B cell (primary cell): ENCODE data around the gene LRCH1. TPM values are rescaled to one million over a fixed set of nuclear protein-coding genes. Genes with fewer than 3 reads are reported as not detected.

Source experiments
- ATAC-seq: fragments of 200-7000 bp; cut with Tn5 transposase; one replicate; pipeline ENCODE4 v1.10.0; 2021; ENCODE audit warnings: low read depth, mild to moderate bottlenecking, moderate number of reproducible peaks, moderate library complexity
- CTCF ChIA-PET: fragments of 350-600 bp; sonication (Branson Sonifier 250); formaldehyde crosslinking; loops from one replicate; lab custom pipeline; 2021; ENCODE audit warnings: antibody characterized with exemption, inconsistent platforms; lab: Charles Lee
- POLR2A ChIA-PET: fragments of 350-600 bp; sonication (Branson Sonifier 250); formaldehyde crosslinking; loops from one replicate; lab custom pipeline; 2021; ENCODE audit warnings: antibody characterized with exemption; lab: Charles Lee
- DNase-seq: peaks from one replicate; pipeline ENCODE4 v3.0.0; 2013
- H2AFZ ChIP-seq: 2 replicates; pipeline ENCODE4 v1.6.1; 2012; ENCODE audit warnings: mild to moderate bottlenecking, low read depth, low read length; ENCODE audit not compliant: insufficient read depth, poor library complexity, severe bottlenecking
- H3K27ac ChIP-seq, 2 donors: 1 replicate in 1 of 2; 2 replicates in 1 of 2; pipeline ENCODE4 v1.5.1; 2012 to 2013; ENCODE audit warnings: low read length in 2 of 2, mild to moderate bottlenecking in 2 of 2, moderate library complexity in 1 of 2
- H3K27me3 ChIP-seq, 4 experiments: fragments of 200-600 bp in 1 of 4; sonication (generic) in 1 of 4; replicated peaks in 1 of 4; 1 replicate in 2 of 4; 2 replicates in 2 of 4; pipeline versions ENCODE4 v1.6.1 to v1.7.0; 2013 to 2016; ENCODE audit warnings: low read length in 3 of 4, mild to moderate bottlenecking in 2 of 4, mixed read lengths in 1 of 4, moderate library complexity in 1 of 4; ENCODE audit not compliant: insufficient read depth in 4 of 4, control insufficient read depth in 3 of 4; ENCODE audit errors: control extremely low read depth in 1 of 4
- H3K36me3 ChIP-seq, 2 experiments: replicated peaks in 1 of 2; 1 replicate in 1 of 2; 2 replicates in 1 of 2; pipeline versions ENCODE4 v1.6.1 to v1.7.1; 2013; ENCODE audit warnings: low read length in 1 of 2; ENCODE audit not compliant: insufficient read depth in 2 of 2, control insufficient read depth in 1 of 2; ENCODE audit errors: control extremely low read depth in 1 of 2, extremely low read depth in 1 of 2
- H3K4me1 ChIP-seq, 2 donors: fragments of 200-600 bp in 1 of 2; sonication (generic) in 1 of 2; 1 replicate in 1 of 2; 2 replicates in 1 of 2; pipeline versions ENCODE4 v1.5.1 to v1.6.1; 2013 to 2017; ENCODE audit warnings: low read length in 2 of 2; ENCODE audit not compliant: control insufficient read depth in 2 of 2, insufficient read depth in 2 of 2
- H3K4me2 ChIP-seq: replicated peaks from 2 replicates; pipeline ENCODE3; 2012; ENCODE audit warnings: mild to moderate bottlenecking, low read depth, low read length; ENCODE audit not compliant: poor library complexity, severe bottlenecking
- H3K4me3 ChIP-seq, 5 experiments: fragments of 200-600 bp in 1 of 5; sonication (generic) in 1 of 5; 1 replicate in 3 of 5; 2 replicates in 2 of 5; pipeline versions ENCODE4 v1.5.1 to v1.7.0; 2011 to 2016; ENCODE audit warnings: low read length in 4 of 5, mild to moderate bottlenecking in 4 of 5, low read depth in 2 of 5, control low read depth in 1 of 5, moderate library complexity in 1 of 5; ENCODE audit not compliant: insufficient read depth in 1 of 5; ENCODE audit errors: control extremely low read depth in 1 of 5, extremely low read depth in 1 of 5
- H3K79me2 ChIP-seq: fragments of 200-600 bp; sonication (generic); one replicate; pipeline ENCODE4 v1.6.0; 2016; ENCODE audit warnings: low read length; ENCODE audit not compliant: control insufficient read depth, insufficient read depth
- H3K9ac ChIP-seq: fragments of 200-600 bp; sonication (generic); 2 replicates; pipeline ENCODE4 v1.6.1; 2017; ENCODE audit warnings: mild to moderate bottlenecking, low read length, moderate library complexity
- H3K9me3 ChIP-seq, 3 donors: one replicate each; pipeline versions ENCODE4 v1.6.1 to v1.7.1; 2013; ENCODE audit warnings: low read length in 2 of 3; ENCODE audit not compliant: control insufficient read depth in 2 of 3, insufficient read depth in 1 of 3; ENCODE audit errors: control extremely low read depth in 1 of 3
- H4K20me1 ChIP-seq: 2 replicates; pipeline ENCODE4 v1.6.0; 2012; ENCODE audit warnings: mild to moderate bottlenecking, low read length; ENCODE audit not compliant: insufficient read depth, control insufficient read depth, poor library complexity, severe bottlenecking
- H3K27ac Mint-ChIP-seq: one replicate; pipeline ENCODE4 v1.8.0; 2021; ENCODE audit warnings: mixed read lengths
- H3K27me3 Mint-ChIP-seq: one replicate; pipeline ENCODE4 v1.8.0; 2021; ENCODE audit warnings: mixed read lengths
- H3K4me1 Mint-ChIP-seq: one replicate; pipeline ENCODE4 v1.8.0; 2021; ENCODE audit warnings: mixed read lengths
- H3K4me3 Mint-ChIP-seq: one replicate; pipeline ENCODE4 v1.8.0; 2021; ENCODE audit warnings: mixed read lengths
- H3K9me3 Mint-ChIP-seq: one replicate; pipeline ENCODE4 v1.8.0; 2022; ENCODE audit warnings: mixed read lengths; ENCODE audit not compliant: insufficient read depth
- CTCF ChIP-seq: fragments of 200-600 bp; IDR thresholded peaks from one replicate; pipeline ENCODE4 v1.8.0; 2022; ENCODE audit warnings: antibody characterized with exemption, mild to moderate bottlenecking
- EZH2 ChIP-seq: IDR thresholded peaks from 2 replicates; pipeline ENCODE4 v1.6.1; 2012; ENCODE audit warnings: borderline replicate concordance, low read depth, mild to moderate bottlenecking, moderate library complexity, low read length; ENCODE audit not compliant: insufficient read depth, poor library complexity, severe bottlenecking
- WGBS: methylation state at CpG from one replicate; pipeline ENCODE4 v1.1.5; 2013; ENCODE audit warnings: missing lambda C conversion rate; ENCODE audit not compliant: insufficient coverage; 5-methylcytosine and 5-hydroxymethylcytosine counted together
- intact Hi-C: fragments of 100-400 bp; cut with micrococcal nuclease; formaldehyde crosslinking; loops from one replicate; pipeline ENCODE4 v1.10.0; 2022
- polyA plus RNA-seq: library from polyadenylated mRNA; depleted of rRNA; stranded (reverse); fragments of >200 nt; gene quantifications from 2 replicates; pipeline ENCODE4 v1.2.3, GENCODE V29; 2012
- total RNA-seq, 2 donors: library from RNA; stranded (reverse); fragments of 120-200 nt in 1 of 2; gene quantifications; 1 replicate in 1 of 2; 2 replicates in 1 of 2; pipeline versions ENCODE4 v1.2.3 to v1.2.4, GENCODE V29; 2013 to 2022

Gene LRCH1
- total and polyA plus RNA-seq, 2 donors (not counting 1 experiment from before 2014, with no cell fraction given): 13.0 to 50.3 TPM

DNA sequence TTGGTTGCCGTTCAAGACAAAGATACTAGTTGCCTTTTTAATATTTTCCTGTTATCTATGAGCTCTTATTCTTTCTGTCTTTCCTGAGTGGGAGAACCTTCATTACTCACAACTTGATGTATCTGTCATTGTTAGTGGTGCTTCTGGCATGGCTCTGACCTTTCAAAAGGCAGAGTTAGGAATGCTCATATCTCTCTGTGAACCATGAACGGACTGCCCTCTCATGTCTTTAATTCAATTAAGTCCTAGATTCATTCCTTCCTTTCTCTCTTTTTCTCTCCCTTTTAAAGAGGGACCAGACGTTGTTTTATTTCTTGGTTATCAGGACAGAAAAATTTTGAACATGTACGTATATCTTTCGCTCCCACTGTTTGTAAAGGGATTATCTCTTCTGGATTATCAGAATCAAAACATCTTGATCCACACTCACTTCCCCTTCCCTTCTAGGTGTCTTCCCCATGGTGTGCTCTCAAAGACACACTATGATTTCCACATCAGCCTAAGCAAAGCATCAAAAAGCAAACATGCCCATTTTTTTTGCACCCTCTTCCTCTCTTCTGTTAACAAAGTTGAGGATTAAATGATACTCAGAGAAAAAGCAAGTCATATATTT, 90.3 kb downstream of the LRCH1 start:
- TF ChIP-seq CTCF (no peak), EZH2 (no peak)
- Histone ChIP-seq H3K79me2 (peaks cover 96% of the 10 kb centered on the region), H3K9ac (no peak overlapping the region), H3K4me3 (no peak overlapping the region), H3K4me2 (no peak overlapping the region), H3K9me3 (no peaks in the 10 kb centered on the region), H3K27ac (no peak overlapping the region), H3K36me3 (no peaks in the 10 kb centered on the region), H4K20me1 (peaks cover 50% of the 10 kb centered on the region), H3K27me3 (no peaks in the 10 kb centered on the region), H3K4me1 (peaks cover 29 to 49% of the 10 kb centered on the region in 2 donors), H2AFZ (no peak overlapping the region)
- no peak for DNase-seq
- H3K9me3 Mint-ChIP-seq: no peaks in the 10 kb centered on the region
- WGBS: no CpG with 5 or more reads among the region's 5 CpGs
- ChIA-PET POLR2A (no interaction called here), CTCF (interaction anchor here (0.8 to 1.3 kb wide), 5 partner anchors 13 to 91 kb away, joined by 3 read pairs; no protein-coding TSS in a partner anchor)
- H3K4me1 Mint-ChIP-seq: peaks cover 85% of the 10 kb centered on the region
- intact Hi-C loops: no loop called here
- no peaks in the 10 kb centered on the region for H3K27me3 Mint-ChIP-seq
- H3K4me3 Mint-ChIP-seq: no peak overlapping the region
- no peak for ATAC-seq
- no peak overlapping the region for H3K27ac Mint-ChIP-seq

DNA sequence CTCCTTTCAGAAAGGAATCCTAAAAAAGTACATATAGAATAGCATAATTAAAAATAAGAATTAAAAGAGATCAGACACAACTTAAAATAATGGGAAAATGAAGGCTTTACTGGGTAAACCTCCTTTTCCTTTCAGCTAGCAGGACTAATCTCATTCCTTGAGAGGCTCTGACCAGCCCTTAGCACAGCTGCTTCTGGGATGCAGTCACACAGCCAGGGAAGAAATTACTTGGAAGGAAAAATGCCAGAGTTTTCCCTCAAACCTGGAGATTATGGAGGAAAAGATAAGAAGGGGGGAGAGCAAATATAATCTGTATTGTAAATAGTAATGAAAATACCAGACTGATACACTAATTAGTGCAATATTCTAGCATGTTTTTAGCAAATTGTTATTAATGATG, 91.8 kb downstream of the LRCH1 start:
- H3K27me3 Mint-ChIP-seq: no peaks in the 10 kb centered on the region
- no peak overlapping the region for H3K4me3 Mint-ChIP-seq
- peaks cover 21 to 41% of the 10 kb centered on the region in 2 donors for H3K4me1 ChIP-seq
- peaks cover 46% of the 10 kb centered on the region for H4K20me1 ChIP-seq
- H3K27ac Mint-ChIP-seq: no peak overlapping the region
- H3K9me3 Mint-ChIP-seq: no peaks in the 10 kb centered on the region
- H3K9me3 ChIP-seq: no peaks in the 10 kb centered on the region
- no peaks in the 10 kb centered on the region for H3K36me3 ChIP-seq
- ATAC-seq: no peak
- ChIA-PET POLR2A (interaction anchor here (0.6 to 0.7 kb wide), 2 partner anchors 10 to 11 kb away, joined by 3 to 5 read pairs; no protein-coding TSS in a partner anchor), CTCF (interaction anchor here (1.2 to 1.3 kb wide), 2 partner anchors 26 to 93 kb away, joined by 3 to 4 read pairs; no protein-coding TSS in a partner anchor)
- TF ChIP-seq CTCF (no peak), EZH2 (no peak)
- no peak overlapping the region for H3K4me2 ChIP-seq
- H3K4me3 ChIP-seq: no peak overlapping the region
- no peak overlapping the region for H3K9ac ChIP-seq
- H3K4me1 Mint-ChIP-seq: peaks cover 80% of the 10 kb centered on the region
- no peaks in the 10 kb centered on the region for H3K27me3 ChIP-seq
- no peak overlapping the region for H3K27ac ChIP-seq
- intact Hi-C loops: no loop called here
- DNase-seq: no peak
- H2AFZ ChIP-seq: no peak overlapping the region
- H3K79me2 ChIP-seq: peaks cover 96% of the 10 kb centered on the region
